Activated CD8-positive, alpha-beta memory T cell treated with anti-CD3 and anti-CD28 coated beads for 4 hours (primary cell): ENCODE measurements around the gene KIF26B.

Experiments used
- DNase-seq, 2 donors: peaks; one replicate each; pipeline ENCODE4 v3.0.0-alpha.2; 2020; ENCODE audit warnings: low read depth in 2 of 2

KIF26B gene

DNA sequence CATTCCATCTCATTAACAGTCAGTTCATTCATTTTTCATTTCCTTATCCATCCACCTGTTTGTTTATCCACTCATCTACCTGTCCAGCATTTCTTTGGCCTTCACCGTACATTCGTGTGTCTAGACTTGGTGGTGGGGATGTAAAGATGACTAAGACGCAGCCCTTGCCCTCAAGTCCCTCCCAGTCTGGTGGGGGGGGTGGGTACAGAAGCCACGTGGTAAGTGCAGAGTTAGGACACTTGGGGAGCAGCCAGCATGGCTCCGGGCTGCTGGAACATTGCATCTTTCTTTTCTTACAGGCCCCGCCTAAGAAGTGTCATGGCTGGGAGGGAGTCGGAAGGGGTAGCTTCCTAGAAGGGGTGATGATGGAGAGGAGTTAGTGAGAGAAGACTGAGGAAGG is 17.2 kb downstream of the KIF26B start:
- no peak for DNase-seq

DNA sequence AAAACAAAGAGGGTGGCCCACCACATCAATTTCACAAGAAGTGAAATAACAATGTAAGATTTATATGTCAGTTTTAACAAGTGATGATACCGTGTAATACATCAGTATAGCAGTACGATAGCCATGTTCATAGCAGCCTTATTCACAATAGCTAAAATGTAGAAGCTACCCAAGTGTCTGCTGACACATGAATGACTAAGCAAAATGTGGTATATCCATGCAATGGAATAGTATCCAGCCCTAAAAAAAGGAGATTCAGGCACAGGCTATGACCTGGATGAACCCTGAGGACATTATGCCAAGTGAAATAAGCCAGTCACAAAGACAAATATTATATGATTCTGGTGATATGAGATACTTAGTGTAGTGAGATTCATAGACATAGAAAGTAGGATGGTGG is 18.0 kb downstream of the KIF26B start:
- no peak for DNase-seq

DNA sequence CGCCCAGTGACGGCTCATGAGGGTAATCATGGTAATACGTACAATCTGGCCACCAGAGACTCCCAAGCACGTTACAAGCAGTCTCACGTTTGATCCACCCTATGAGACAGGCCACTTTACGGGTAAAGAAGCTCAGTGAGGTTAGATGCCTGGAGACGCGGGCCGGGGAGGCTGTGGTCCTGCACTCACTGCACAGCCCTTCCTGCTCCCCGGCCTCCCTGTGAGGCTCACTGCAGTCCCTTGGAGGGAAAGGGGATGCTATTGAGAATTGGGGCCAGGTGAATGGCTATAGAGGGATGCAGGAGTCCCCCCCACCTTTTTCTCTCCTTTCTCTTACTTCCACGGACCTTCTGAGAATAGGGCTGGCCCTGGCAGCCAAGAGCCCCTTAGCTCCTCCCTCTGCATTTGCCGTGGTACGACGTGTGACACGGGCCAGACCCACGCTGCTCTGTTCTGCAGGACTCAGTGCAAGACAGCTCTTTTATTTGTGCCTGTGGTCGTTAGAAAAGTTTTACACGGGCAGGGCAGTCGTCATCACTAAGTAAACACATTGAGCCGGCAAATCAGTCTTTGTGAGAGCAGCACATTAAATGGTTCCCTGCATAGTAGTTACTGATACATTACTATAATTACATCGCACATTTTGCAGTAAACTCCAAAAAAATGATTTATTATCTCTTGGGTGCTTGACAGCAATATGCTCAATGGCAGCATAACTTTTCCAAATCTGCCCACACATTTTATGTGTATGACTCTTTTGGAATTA is 18.8 kb downstream of the KIF26B start:
- DNase-seq: no peak

DNA sequence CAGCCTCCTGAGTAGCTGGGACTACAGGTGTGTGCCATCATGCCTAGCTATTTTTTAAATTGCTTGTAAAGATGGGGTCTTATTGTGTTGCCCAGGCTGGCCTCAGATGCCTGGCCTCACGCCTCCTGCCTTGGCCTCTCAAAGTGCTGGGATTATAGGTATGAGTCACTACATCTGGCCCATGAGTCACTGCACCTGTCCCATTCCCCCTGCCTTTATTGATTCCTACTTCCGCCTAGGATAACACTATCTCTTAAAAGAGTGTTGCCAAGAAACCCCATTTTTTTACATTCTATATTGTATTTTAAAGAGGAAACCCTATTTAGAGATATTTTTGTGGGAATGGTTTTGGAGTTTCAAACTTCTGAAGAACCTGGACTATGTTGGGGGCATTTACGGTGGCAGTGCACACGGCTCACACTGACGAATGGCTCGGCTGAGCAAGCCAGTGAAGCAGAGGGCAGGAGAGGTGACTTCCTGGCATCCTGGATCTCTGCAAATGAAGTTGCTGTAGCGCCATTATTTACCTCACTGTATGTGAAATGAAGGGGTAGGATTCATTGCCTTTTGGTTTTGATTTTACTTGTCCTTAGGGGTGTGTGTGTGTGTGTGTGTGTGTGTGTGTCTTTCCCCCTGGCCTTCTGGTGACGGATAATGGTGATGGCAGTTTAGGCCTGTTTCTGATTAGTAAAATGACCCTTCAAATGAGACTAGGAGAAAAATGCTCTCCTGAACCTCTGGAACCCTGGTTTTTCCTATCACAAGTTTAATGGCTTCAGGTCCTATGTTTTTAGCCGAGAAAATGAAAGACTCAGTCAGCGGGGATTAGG is 22.5 kb downstream of the KIF26B start:
- no peak for DNase-seq

DNA sequence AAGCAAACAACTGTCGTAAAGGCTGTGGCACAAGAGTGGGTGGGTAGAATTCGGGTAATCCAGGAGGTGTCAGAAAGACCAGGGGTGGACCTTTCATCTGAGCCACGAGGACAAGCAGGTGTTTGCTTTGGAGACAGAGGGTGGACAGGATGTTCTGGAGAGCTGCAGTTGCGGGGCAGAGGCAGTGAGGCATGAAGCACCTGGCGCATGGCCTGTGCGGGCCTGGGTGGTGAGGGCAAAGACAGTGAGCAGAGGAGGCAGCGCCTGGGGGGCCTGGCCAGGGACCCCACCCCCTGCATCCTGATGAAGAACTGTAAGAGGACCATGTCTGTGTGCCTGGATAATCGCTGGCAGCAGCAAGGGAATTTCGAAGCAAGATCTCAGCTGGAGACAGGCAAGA is 24.9 kb downstream of the KIF26B start:
- DNase-seq: no peak

DNA sequence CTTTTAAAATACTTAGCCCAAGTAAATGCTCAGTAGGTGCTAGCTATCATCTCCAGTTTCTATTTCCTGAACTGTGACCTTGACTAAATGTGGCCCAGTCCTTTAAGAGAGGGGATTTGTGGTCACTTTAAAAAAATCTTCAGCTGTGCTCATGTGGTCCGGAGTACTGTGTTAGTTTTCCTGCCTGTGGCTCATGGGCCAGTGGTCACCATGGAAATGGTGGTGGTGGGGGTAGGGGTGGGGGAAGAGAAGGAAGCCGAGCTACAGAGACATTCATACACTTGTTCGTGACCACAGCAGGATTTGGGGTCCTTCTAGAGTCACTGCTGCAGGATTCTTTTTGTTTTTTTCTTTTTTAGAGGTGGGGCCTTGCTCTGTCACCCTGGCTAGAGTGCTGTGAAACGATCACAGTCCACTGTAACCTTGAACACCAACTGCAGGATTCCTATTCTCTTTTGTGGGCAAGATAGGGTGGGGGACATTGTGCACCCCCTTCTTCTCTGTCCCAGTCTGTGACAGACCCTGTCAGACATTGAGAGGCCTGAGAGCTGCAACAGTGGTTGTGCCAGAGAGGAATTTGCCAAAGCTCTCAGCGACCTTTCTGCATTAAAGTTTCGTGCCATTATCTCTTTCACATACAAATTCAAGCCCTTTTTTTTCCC is 25.8 kb downstream of the KIF26B start:
- DNase-seq: no peak

DNA sequence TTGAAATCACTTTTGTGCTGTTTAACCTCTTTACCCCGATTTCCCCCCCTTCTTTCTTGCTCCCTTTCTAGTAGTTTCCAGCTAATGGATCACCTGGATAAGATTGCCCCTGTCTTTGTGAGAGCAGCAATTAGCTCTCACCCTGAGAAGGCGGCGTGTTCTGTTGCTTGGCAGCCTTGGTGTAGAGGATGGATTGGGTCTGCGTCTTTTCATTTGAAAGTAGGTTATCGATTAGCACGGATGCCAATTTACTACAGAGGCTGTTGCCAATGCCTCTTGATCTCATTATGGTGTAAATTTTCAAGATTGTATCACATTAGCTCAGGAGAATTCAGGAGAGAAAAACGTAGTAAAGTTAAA is 26.4 kb downstream of the KIF26B start:
- DNase-seq: no peak

DNA sequence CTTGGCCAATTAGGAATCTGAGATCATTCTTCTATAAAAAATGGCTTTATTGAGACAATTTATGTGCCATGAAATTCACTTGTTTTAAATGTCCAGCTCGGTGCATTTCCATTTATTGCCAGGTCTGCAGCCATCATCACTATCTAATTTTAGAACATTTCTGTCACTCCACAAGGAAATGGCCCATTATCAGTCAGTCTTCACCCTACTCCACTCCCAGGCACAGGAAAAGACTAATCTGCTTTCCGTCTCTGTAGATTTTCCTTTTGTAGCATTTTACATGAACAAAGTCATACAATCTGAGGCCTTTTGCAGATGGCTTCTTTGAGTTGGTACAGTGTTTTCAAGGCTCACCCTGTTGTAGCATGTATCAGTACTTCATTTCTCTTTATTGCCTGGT is 27.2 kb downstream of the KIF26B start:
- DNase-seq: no peak

DNA sequence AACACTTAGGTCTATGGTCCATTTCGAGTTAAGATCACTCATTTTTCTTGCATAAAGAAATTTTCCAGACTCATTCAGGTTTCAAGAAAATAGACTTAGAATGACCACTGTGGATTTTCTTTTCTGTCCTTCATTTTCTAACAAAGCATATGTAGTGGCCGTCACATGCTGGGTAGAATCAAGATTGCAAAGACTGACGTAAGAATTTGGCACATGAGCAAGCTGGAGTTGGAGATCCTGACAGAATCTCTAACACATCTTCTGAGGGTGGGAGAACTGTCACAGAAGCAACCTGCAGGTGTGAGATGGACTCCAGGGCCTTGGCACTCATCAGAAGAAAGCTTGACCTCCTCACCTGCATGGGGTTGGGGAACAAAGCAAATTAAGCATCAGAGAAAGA is 28.6 kb downstream of the KIF26B start:
- DNase-seq: no peak

DNA sequence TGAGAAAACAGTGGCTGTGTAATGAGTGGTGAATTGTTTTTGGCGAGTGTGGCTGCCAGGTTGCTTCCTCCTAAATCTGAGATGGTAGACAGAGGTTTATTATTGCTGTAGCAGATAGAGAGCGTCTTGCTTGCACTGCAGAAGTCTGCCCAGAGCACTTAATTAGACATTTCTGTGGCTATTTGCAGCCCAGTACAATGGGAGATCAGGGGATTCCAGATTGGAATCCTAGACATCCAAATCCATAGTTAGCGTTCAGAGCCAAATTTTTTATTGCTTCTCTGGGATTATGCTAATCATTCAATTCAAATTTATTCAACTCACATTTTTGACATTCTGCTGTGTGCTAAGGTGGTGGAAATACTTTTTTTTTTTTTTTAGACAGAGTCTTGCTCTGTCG is 30.0 kb downstream of the KIF26B start:
- no peak for DNase-seq

DNA sequence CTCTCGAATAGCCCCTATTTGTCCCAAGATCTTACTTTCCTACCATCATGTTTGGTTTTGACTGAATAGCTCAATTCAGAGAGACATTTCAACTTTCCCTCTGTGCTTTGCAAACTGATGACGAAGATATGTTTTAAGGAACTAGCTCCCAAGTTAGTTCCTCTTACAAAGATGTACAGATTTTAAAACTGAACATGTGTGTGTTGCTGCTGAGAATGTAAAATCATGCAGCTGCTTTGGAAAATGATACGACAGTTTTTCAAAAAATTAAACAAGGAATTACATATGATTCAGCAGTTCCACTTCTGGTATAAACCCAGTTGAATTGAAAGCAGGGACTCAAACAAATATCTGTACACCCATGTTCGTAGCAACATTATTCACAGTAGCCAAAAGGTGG is 33.6 kb downstream of the KIF26B start:
- DNase-seq: no peak

DNA sequence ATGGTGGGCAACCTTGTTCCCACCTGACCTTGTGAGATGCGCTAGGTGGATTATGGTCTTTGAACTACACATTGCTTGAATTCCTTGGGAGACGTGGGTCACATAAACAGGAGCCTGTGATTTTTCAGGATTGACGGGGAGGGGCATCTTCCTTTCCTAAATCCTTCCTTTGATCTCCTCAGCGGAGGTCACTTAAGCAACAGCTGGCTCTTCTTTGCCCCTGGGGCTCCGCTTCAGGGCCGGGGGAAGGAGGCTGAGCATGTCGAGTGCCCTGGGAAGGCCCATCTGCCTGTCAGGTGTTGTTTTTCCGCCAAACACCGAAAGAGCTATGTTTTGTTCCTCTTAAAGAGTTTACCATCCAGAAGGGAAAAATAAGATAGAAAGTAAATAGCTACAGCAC is 40.6 kb downstream of the KIF26B start:
- DNase-seq: no peak

DNA sequence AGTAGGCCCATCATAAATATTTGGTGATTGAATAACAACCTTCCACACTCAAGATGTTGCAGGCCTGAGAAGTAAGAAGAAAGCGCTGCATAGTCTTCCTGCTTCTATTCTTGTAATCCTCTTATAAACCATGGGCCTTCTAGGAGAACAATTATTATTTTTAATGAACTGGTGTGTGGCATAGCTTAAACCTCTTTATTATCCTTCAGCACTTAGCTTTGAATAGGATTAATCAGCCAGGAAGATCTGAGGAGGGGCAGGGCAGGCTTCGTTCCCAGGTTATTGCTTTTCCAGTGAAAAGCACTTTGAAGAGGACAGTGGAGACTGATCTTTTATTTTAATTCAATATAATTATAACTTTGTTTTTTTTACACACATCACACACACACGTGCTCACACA is 42.3 kb downstream of the KIF26B start:
- no peak for DNase-seq

DNA sequence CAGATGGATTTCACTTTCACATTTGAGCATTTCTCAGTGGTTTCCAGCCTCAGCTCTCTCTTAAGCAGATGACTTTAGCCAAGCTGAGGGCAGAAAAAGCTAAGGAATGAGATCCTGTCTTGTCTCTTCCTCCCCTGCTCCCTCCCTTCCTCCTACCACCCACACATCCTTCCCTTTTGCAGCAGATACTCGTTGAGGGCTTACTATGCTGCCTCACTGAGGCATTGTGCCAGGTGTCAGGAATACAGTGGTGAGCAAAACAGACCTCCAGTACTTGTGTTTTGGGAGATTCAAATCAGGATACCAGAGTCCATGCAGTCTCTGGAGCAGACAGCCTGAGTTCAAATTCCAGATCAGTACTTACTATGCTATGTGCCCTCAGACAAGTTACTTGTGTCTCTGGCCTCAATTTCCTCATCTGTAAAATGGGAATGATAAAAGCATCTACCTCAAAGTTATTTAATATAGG is 43.2 kb downstream of the KIF26B start:
- DNase-seq: no peak

DNA sequence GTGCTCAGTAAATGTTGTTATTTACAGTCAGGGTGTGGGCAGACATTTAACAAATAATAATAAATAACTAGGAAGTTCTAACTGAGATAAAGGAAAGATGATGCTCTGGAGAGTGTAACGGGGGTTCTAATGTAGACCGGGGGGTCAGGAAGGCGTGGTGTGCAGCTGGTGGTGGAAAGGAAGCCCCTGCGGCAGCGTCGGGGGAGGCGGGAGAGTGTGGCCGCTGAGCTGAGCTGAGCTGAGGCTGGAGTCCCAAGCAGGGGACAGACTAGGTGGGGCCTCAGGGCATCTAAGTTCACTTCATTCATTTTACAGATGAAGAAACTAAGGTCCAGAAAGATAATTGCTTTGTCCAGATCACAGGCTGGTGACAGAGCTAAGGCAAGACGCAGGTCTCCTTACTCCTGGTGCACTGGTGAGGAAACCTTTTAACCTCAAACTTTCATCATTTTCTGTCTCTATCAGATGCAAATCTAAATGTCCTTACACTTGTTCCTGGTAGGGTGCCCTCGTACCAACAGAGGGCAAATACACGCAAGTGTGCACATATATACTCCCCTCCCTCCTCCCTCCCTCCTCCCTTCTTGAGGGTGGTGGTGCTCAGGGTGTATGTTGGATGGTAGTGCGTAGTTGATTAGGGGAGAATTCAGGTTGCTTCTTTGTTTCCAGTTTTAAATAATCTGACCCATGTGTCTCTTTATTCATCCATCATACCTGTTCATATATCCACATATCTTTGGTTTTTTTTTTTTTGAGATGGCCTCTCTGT is 44.1 kb downstream of the KIF26B start:
- DNase-seq: no peak

DNA sequence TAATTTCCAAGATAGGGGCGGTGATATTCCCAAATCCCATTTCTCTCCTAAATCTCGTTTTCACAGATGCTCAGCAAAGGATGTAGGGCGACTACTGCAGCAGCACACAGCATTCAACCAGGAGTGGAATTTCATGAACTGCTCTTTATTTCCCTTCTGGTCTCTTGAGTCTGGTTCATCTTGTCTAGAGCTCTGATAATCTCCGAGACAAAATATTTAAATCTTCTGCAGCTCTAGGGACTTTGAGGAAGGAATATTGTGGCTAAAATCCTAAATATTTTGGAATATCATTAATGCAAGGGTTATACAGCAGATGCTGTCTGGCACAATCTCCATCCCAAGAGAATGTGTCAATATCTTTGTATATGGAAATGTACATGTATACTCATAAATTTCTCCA is 45.4 kb downstream of the KIF26B start:
- DNase-seq: no peak

DNA sequence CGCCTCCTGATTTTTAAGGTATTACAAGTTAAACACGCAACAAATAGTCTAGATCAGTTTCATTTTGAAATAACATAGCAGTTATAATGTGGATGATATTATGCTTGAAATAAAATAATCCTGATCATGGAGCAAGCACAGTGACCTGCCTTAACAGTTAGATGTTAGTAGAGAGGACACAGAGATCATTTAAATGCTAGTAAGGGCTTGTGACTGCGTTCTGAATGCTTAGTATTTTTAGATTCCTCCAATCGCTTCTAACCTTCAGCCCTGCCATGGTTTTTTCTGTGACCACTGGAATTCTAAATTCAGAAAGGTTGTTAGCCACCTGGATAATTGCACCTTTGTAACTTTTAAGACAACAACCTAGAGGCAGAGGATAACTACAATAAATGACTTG is 46.4 kb downstream of the KIF26B start:
- DNase-seq: no peak

DNA sequence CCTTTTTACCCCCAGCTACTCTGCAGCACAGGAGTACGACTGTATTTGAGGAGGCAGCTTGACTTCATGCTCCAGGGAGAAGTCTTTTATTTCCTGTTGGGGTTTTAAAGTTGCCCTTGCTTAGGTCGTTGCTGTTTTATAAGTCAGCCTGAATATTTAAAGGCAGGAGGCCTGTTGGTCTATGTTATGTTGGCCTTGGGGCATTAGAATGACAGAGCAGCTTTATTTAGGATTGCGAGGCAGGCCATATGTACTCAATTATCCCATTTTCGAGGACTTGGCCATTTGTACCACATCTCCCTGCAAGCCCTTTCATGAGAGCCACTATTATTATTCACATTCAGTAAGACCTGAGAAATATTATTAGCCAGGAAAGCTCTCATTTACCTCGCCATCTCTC is 47.0 kb downstream of the KIF26B start:
- no peak for DNase-seq

DNA sequence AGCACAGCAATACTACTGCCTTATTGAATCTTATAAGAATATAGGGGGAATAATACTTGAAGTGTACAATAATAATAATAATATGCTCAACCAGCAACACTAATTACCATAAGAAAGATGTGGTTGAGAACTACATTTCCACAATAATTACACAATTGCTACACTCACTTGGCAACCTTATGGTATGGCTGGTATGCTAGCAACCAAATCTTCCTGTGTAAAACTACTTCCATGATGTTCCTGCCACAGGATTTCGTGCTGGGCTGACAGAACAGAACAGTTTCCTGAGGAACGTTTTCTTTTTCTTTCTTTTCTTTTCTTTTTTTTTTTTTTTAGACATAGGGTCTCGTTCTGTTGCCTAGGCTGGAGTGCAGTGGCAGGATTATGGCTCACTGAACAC is 50.6 kb downstream of the KIF26B start:
- DNase-seq: no peak

DNA sequence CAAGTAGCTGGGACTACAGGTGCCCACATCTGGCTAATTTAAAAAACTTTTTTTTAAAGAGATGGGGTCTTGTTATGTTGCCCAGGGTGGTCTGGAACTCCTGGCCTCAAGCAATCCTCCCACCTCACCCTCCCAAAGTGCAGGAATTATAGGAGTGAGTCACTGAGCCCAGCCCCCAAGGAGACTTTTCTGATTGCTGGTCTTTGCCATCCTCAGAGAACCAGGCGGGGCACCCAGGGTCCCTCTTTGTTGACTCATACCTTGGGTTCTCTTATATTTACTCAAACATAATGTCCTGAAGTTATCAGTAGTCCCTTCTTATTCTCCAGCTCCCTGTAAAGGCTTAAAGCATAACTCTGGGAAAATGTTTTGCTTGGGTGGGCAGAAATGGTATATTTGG is 51.1 kb downstream of the KIF26B start:
- no peak for DNase-seq

DNA sequence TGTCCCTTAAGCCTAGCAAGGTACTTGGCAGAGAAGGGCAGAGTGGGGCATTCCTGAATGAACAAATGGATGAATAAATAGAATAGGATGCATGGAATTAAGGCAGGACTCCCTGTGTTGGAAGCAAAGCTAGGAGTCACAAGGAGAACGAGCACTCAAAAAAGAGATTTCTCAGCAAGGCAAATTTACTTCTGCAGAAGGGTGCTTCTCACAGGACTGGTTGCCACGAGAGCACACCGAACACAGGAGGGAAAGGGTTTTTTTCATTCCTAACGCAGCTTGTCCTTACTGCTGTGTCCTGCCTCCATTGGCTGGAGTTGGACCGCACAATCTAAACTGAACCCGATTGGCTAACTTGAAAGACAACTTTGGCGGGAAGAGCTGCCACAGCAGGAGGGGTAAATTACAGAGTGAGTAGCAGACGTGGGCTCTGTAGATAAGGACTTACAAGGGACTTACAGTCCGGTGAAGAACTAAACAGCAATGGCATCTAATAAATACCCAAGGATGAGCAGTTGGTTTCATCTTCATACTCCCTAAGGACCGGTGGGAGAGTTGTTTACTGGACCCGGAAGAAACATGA is 52.4 kb downstream of the KIF26B start:
- no peak for DNase-seq

DNA sequence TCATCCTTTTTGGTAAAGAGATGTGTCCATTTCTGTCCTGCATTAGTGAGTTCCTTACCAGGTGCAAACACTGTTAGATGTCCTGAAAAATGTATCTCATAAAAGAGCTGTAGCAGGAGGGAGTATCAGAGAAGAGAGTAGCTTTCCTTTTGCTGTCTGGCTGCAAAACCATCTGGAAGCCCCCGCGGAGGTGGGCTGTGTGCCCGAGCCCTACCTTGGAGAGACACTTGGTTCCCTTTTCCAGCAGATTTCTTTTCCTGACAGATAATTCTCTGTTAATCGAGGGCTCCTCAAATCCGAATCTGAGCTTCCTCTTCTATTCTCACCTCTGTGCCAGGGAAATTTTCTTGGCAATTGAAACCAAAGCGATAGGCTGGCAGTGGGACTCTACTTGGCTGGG is 53.0 kb downstream of the KIF26B start:
- no peak for DNase-seq
